Natural killer cell (primary cell): Measurements from ENCODE around the gene PRKAR1B. TPM values are rescaled to one million over a fixed set of nuclear protein-coding genes. Genes with fewer than 3 reads are reported as not detected.

Experiments used
- ATAC-seq, 3 donors: fragments of 150-1000 bp in 2 of 3; fragments of 200-7000 bp in 1 of 3; cut with Tn5 transposase; 1 replicate in 1 of 3; 2 replicates in 2 of 3; pipeline ENCODE4 v1.10.0; 2021; ENCODE audit warnings: mild to moderate bottlenecking in 2 of 3, moderate library complexity in 2 of 3
- DNase-seq, 2 donors: peaks; one replicate each; pipeline versions ENCODE4 v3.0.0 to v3.0.0-alpha.2; 2013 to 2021; ENCODE audit warnings: mixed read lengths in 1 of 2
- H3K27ac ChIP-seq: one replicate; pipeline ENCODE4 v1.5.1; 2013; ENCODE audit warnings: mild to moderate bottlenecking, low read length
- H3K27me3 ChIP-seq: one replicate; pipeline ENCODE4 v1.6.1; 2013; ENCODE audit warnings: low read length; ENCODE audit not compliant: control insufficient read depth, insufficient read depth
- H3K36me3 ChIP-seq: one replicate; pipeline ENCODE4 v1.6.1; 2013; ENCODE audit warnings: low read length; ENCODE audit not compliant: control insufficient read depth, insufficient read depth
- H3K4me1 ChIP-seq: one replicate; pipeline ENCODE4 v1.6.1; 2013; ENCODE audit warnings: low read length; ENCODE audit not compliant: control insufficient read depth, insufficient read depth
- H3K4me3 ChIP-seq: one replicate; pipeline ENCODE4 v1.5.1; 2013; ENCODE audit warnings: low read length
- H3K9me3 ChIP-seq: one replicate; pipeline ENCODE4 v1.6.1; 2013; ENCODE audit warnings: low read length; ENCODE audit not compliant: control insufficient read depth, insufficient read depth
- H3K27ac Mint-ChIP-seq, 2 donors: one replicate each; pipeline ENCODE4 v1.8.0; 2022; ENCODE audit warnings: mild to moderate bottlenecking in 2 of 2, mixed read lengths in 2 of 2, moderate library complexity in 1 of 2
- H3K27me3 Mint-ChIP-seq, 2 donors: one replicate each; pipeline ENCODE4 v1.8.0; 2022; ENCODE audit warnings: low read depth in 2 of 2, mixed read lengths in 2 of 2
- H3K36me3 Mint-ChIP-seq: one replicate; pipeline ENCODE4 v1.8.0; 2022; ENCODE audit warnings: mixed read lengths
- H3K4me1 Mint-ChIP-seq, 2 donors: one replicate each; pipeline ENCODE4 v1.8.0; 2022; ENCODE audit warnings: mixed read lengths in 2 of 2
- H3K4me3 Mint-ChIP-seq: one replicate; pipeline ENCODE4 v1.8.0; 2022; ENCODE audit warnings: mild to moderate bottlenecking, moderate library complexity, mixed read lengths
- H3K9me3 Mint-ChIP-seq, 2 donors: one replicate each; pipeline ENCODE4 v1.8.0; 2022; ENCODE audit warnings: mixed read lengths in 2 of 2
- CTCF ChIP-seq: fragments of 200-600 bp; IDR thresholded peaks from one replicate; pipeline ENCODE4 v1.8.0; 2022; ENCODE audit warnings: antibody characterized with exemption
- WGBS: methylation state at CpG from one replicate; pipeline ENCODE4 v1.1.7; 2013; ENCODE audit warnings: missing lambda C conversion rate; ENCODE audit not compliant: insufficient coverage; 5-methylcytosine and 5-hydroxymethylcytosine counted together
- intact Hi-C: fragments of 100-400 bp; cut with micrococcal nuclease; formaldehyde crosslinking; loops from one replicate; pipeline ENCODE4 v1.14.2; 2022
- total RNA-seq, 4 donors: library from RNA; stranded (reverse); fragments of 120-200 nt in 1 of 4; gene quantifications; one replicate each; pipeline versions ENCODE4 v1.2.3 to v1.2.4, GENCODE V29; 2013 to 2022

The PRKAR1B gene
- total RNA-seq, 3 donors from 2014 or later (not counting 1 experiment from before 2014, with no cell fraction given) = 2.4 to 3.8 (median 3.0) TPM

DNA sequence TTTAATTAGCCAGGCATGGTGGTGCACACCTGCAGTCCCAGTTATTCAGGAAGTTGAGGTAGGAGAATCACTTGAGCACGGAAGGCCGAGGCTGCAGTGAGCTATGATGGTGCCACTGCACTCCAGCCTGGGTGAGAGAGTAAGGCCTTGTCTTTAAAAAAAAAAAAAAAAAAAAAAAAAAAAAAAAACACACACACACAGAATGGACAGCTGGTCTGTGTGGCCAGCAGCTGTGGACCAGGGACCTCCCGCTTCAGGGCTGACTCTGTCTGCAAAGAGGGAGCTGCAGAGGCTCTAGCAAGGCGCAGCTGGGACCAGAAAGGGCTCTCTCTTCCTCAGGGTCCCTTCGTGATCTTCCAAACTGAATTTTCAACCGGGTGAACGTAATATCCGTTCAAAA is 54.2 kb downstream of the PRKAR1B start:
- no peak overlapping the region for H3K4me3 ChIP-seq
- Mint-ChIP-seq H3K27me3 (no peaks in the 10 kb centered on the region), H3K27ac (no peak overlapping the region), H3K9me3 (peaks cover 3 to 5% of the 10 kb centered on the region in 2 donors), H3K4me3 (no peak overlapping the region), H3K36me3 (peaks cover 6% of the 10 kb centered on the region), H3K4me1 (peaks cover 0 to 14% of the 10 kb centered on the region in 2 donors)
- peaks cover 4% of the 10 kb centered on the region for H3K9me3 ChIP-seq
- no peak overlapping the region for H3K27ac ChIP-seq
- DNase-seq (no peak), ATAC-seq (no peak)
- no peaks in the 10 kb centered on the region for H3K36me3 ChIP-seq
- intact Hi-C loops = no loop called here
- no peaks in the 10 kb centered on the region for H3K27me3 ChIP-seq
- 91% methylated on average over 8 of the region's 8 CpGs for WGBS
- no peaks in the 10 kb centered on the region for H3K4me1 ChIP-seq
- TF ChIP-seq CTCF = no peak

- DNase-seq (no peak), ATAC-seq (no peak)
- Histone ChIP-seq H3K27me3 (no peaks in the 10 kb centered on the region), H3K4me3 (no peak overlapping the region), H3K9me3 (peaks cover 4% of the 10 kb centered on the region), H3K36me3 (no peaks in the 10 kb centered on the region), H3K4me1 (no peaks in the 10 kb centered on the region), H3K27ac (no peak overlapping the region)
- 91% methylated on average over 10 of the region's 10 CpGs for WGBS
- no peak for TF ChIP-seq CTCF
- intact Hi-C loops = no loop called here
- peaks cover 3 to 5% of the 10 kb centered on the region in 2 donors for H3K9me3 Mint-ChIP-seq
- no peak overlapping the region for H3K27ac Mint-ChIP-seq
- no peak overlapping the region for H3K4me3 Mint-ChIP-seq
- no peaks in the 10 kb centered on the region for H3K27me3 Mint-ChIP-seq
- peaks cover 0 to 14% of the 10 kb centered on the region in 2 donors for H3K4me1 Mint-ChIP-seq
- H3K36me3 Mint-ChIP-seq = peaks cover 6% of the 10 kb centered on the region
These were observed 55.6 kb downstream of the PRKAR1B start for GRCh38 chr7:671415-672042.

DNA sequence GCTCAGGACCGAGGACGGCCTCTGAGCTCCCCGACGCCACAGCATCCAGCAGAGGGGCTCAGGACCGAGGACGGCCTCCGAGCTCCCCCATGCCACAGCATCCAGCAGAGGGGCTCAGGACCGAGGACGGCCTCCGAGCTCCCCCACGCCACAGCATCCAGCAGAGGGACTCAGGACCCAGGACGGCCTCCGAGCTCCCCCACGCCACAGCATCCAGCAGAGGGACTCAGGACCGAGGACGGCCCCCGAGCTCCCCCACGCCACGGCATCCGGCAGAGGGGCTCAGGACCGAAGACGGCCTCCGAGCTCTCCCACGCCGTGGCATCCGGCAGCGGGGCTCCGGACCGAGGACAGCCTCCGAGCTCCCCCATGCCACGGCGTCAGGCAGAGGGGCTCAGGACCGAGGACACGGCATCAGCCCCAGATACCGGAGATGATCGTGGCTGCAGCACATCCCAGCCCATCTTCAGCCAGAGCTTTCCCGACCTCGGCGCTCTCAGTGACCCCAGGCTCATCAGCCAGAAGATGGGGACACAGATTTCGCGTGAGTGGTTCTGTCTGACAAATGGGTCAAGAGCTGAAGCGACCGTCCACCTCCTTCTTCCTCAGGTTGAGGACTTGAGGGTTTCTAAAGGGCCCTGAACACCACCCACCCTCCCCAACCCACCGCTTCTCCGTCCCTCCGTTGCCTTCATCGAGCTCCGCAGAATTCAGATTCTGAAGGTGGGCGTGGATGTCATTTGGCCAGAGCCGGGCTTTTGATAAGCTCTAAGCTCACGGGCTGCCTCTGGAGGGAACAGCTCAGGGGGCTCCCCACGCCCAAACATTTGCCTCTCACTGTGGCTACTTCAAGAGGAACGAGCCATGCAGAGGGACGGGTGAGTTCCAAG is 56.3 kb downstream of the PRKAR1B start:
- ATAC-seq (no peak), DNase-seq (no peak)
- Histone ChIP-seq H3K4me1 (no peaks in the 10 kb centered on the region), H3K27ac (no peak overlapping the region), H3K4me3 (no peak overlapping the region), H3K36me3 (no peaks in the 10 kb centered on the region), H3K27me3 (no peaks in the 10 kb centered on the region), H3K9me3 (peaks cover 4% of the 10 kb centered on the region)
- 96% methylated on average over 54 of the region's 54 CpGs for WGBS
- Mint-ChIP-seq H3K27ac (no peak overlapping the region), H3K27me3 (no peaks in the 10 kb centered on the region), H3K36me3 (peaks cover 6% of the 10 kb centered on the region), H3K4me3 (no peak overlapping the region), H3K9me3 (peaks cover 3 to 5% of the 10 kb centered on the region in 2 donors), H3K4me1 (peaks cover 0 to 14% of the 10 kb centered on the region in 2 donors)
- intact Hi-C loops = no loop called here
- TF ChIP-seq CTCF = no peak
